ENCODE measurements around the gene VAC14.

- peak; percentile 42 for TF ChIP-seq CTCF (conservative IDR thresholded peaks at IDR 0.05; ENCODE audit: low read depth, low read length)
- TF ChIP-seq EZH2phosphoT487 (IDR thresholded peaks at IDR 0.05; ENCODE audit: borderline replicate concordance, low read length) = no peak
- no peak for TF ChIP-seq EZH2 (IDR thresholded peaks at IDR 0.05; ENCODE audit: low read length, unreplicated experiment)
Measured at GRCh38 chr16:70808371-70808770, 7.4 kb upstream of the VAC14 start.
